ENCODE measurements around the gene CEP164. TPM values are rescaled to one million over a fixed set of nuclear protein-coding genes. Genes with fewer than 3 reads are reported as not detected.

CEP164 gene
- total RNA-seq, 1 experiment from 2014 or later = 22.2 TPM

GRCh38 chr11:117415358-117415896 is 87.8 kb downstream of the CEP164 start:
- TF ChIP-seq FOSL1 (IDR thresholded peaks at IDR 0.05; ENCODE audit: low read depth) (no peak), YY1 (IDR thresholded peaks at IDR 0.05; ENCODE audit: extremely low read depth, insufficient replicate concordance, low read depth, low read length) (no peak), ZFX (IDR thresholded peaks at IDR 0.05) (no peak), REST (IDR thresholded peaks at IDR 0.05; ENCODE audit: low read depth) (no peak), ZBTB33 (IDR thresholded peaks at IDR 0.05; ENCODE audit: extremely low read depth, insufficient replicate concordance, low read length) (no peak), CBX3 (IDR thresholded peaks at IDR 0.05; ENCODE audit: low read depth) (no peak), CTCF (IDR thresholded peaks at IDR 0.05 in 2 of 3, conservative IDR thresholded peaks at IDR 0.05 in 1 of 3; ENCODE audit: borderline replicate concordance in 1 of 3, insufficient read depth in 1 of 3, low read depth in 2 of 3, low read length in 2 of 3) (no peak)
- Histone ChIP-seq H4K20me1 (ENCODE audit: insufficient read depth) (no peaks in the 10 kb centered on the region), H3K4me3 (replicated peaks in 1 of 2; ENCODE audit: low read depth in 1 of 2, low read length in 2 of 2) (no peak overlapping the region), H3K36me3 (ENCODE audit: control insufficient read depth in 1 of 2, insufficient read depth in 2 of 2, low read length in 2 of 2) (no peaks in the 10 kb centered on the region), H3K4me1 (ENCODE audit: control insufficient read depth in 1 of 2, insufficient read depth in 2 of 2, low read length in 2 of 2) (no peaks in the 10 kb centered on the region), H3K27me3 (ENCODE audit: insufficient read depth, low read length) (no peaks in the 10 kb centered on the region), H3K9me2 (ENCODE audit: insufficient read depth) (no peaks in the 10 kb centered on the region), H3K9ac (ENCODE audit: low read length) (no peak overlapping the region), H3K4me2 (ENCODE audit: low read length) (no peak overlapping the region), H3K9me3 (ENCODE audit: control insufficient read depth in 1 of 2, insufficient read depth in 1 of 2, low read depth in 1 of 2, low read length in 2 of 2) (no peaks in the 10 kb centered on the region), H2AFZ (ENCODE audit: low read depth, low read length, poor library complexity, severe bottlenecking) (no peak overlapping the region), H3K79me2 (ENCODE audit: insufficient read depth, low read length) (no peaks in the 10 kb centered on the region), H3K27ac (ENCODE audit: low read depth, low read length) (no peak overlapping the region)
- ChIA-PET RAD21 (ENCODE audit: low non-redundant PET in 1 of 2, low total read pairs in 2 of 2, uncharacterized antibody in 2 of 2, unreplicated experiment in 2 of 2) (no interaction called here), CTCF (no interaction called here), POLR2A (no interaction called here)
- DNase-seq (ENCODE audit: low read depth, low spot score) (no peak), ATAC-seq (no peak)
- intact Hi-C loops (cut with micrococcal nuclease) = no loop called here
- BruUV-seq (replicated peaks) = no TSS peak
